ENCODE data around the gene HOXD11.

Gene HOXD11

GRCh38 chr2:176122052-176122682 lies 15.1 kb downstream of the HOXD11 start:
- Histone ChIP-seq H3K79me1 (ENCODE audit: low read depth, low read length) (no peaks in the 10 kb centered on the region), H4K91ac (ENCODE audit: low read depth, low read length, poor library complexity) (no peak overlapping the region), H3K4me2 (ENCODE audit: insufficient read depth, low read length, poor library complexity, severe bottlenecking) (peak overlapping the region; percentile 68), H3K4ac (ENCODE audit: low read length) (no peak overlapping the region), H2AFZ (ENCODE audit: low read length) (peak overlapping the region; percentile 95), H3K4me3 (ENCODE audit: low read length in 2 of 2) (peak overlapping the region; percentile 26 to 36), H2BK5ac (ENCODE audit: low read length) (no peak overlapping the region), H2BK12ac (ENCODE audit: low read length) (no peak overlapping the region), H3K27ac (replicated peaks; ENCODE audit: low read length) (no peak overlapping the region), H2BK120ac (ENCODE audit: low read depth, low read length) (no peak overlapping the region), H3K4me1 (ENCODE audit: control insufficient read depth in 2 of 2, insufficient read depth in 1 of 2, low read depth in 1 of 2, low read length in 2 of 2) (no peaks in the 10 kb centered on the region), H3K14ac (ENCODE audit: low read length) (no peak overlapping the region), H3K23ac (ENCODE audit: low read depth, low read length, poor library complexity) (no peak overlapping the region), H3K9me3 (replicated peaks in 1 of 2; ENCODE audit: control insufficient read depth in 2 of 2, insufficient read depth in 1 of 2, low read depth in 1 of 2, low read length in 2 of 2) (peaks cover 0 to 2% of the 10 kb centered on the region in 2 donors), H3K18ac (ENCODE audit: low read length) (no peak overlapping the region), H3K27me3 (ENCODE audit: control insufficient read depth in 3 of 3, insufficient read depth in 3 of 3, low read depth in 1 of 3, low read length in 3 of 3) (peaks cover 64 to 98% (median 95%) of the 10 kb centered on the region in 3 experiments), H2BK15ac (ENCODE audit: low read length) (no peak overlapping the region), H3K9ac (ENCODE audit: low read depth, low read length, poor library complexity) (no peak overlapping the region), H4K8ac (ENCODE audit: low read depth, low read length) (no peak overlapping the region), H2AK5ac (ENCODE audit: low read depth, low read length) (no peak overlapping the region), H3K36me3 (replicated peaks in 1 of 2; ENCODE audit: control insufficient read depth in 2 of 2, insufficient read depth in 2 of 2, low read length in 2 of 2) (no peaks in the 10 kb centered on the region)
- WGBS, 2 donors (ENCODE audit: extremely low coverage in 2 of 2, insufficient read length in 2 of 2, insufficient replicate concordance in 1 of 2) = no CpG with 5 or more reads among the region's 47 CpGs
- no peak for DNase-seq (ENCODE audit: low spot score)

GRCh38 chr2:176122683-176123410 lies 15.8 kb downstream of the HOXD11 start, which contains the start of gene HOXD9:
TSS of gene HOXD9 (plus strand) at chr2:176122719. CDS start at chr2:176122769, 50 bp downstream.
- Histone ChIP-seq H3K4me2 (ENCODE audit: insufficient read depth, low read length, poor library complexity, severe bottlenecking) (peak within 1 kb of the TSS; percentile 68), H4K91ac (ENCODE audit: low read depth, low read length, poor library complexity) (no peak within 1 kb of the TSS), H3K27ac (replicated peaks; ENCODE audit: low read length) (no peak within 1 kb of the TSS), H2BK12ac (ENCODE audit: low read length) (no peak within 1 kb of the TSS), H2BK5ac (ENCODE audit: low read length) (no peak within 1 kb of the TSS), H3K4me1 (ENCODE audit: control insufficient read depth in 2 of 2, insufficient read depth in 1 of 2, low read depth in 1 of 2, low read length in 2 of 2) (no peaks in the 10 kb centered on the region), H3K9me3 (replicated peaks in 1 of 2; ENCODE audit: control insufficient read depth in 2 of 2, insufficient read depth in 1 of 2, low read depth in 1 of 2, low read length in 2 of 2) (no peaks in the 10 kb centered on the region), H3K9ac (ENCODE audit: low read depth, low read length, poor library complexity) (no peak within 1 kb of the TSS), H2AK5ac (ENCODE audit: low read depth, low read length) (no peak within 1 kb of the TSS), H3K14ac (ENCODE audit: low read length) (peak within 1 kb of the TSS; percentile 66), H3K79me1 (ENCODE audit: low read depth, low read length) (no peaks in the 10 kb centered on the region), H2BK120ac (ENCODE audit: low read depth, low read length) (no peak within 1 kb of the TSS), H2AFZ (ENCODE audit: low read length) (peak within 1 kb of the TSS; percentile 95), H3K27me3 (ENCODE audit: control insufficient read depth in 3 of 3, insufficient read depth in 3 of 3, low read depth in 1 of 3, low read length in 3 of 3) (peaks cover 61 to 98% (median 92%) of the 10 kb centered on the region in 3 experiments), H4K8ac (ENCODE audit: low read depth, low read length) (peak within 1 kb of the TSS; percentile 19), H3K23ac (ENCODE audit: low read depth, low read length, poor library complexity) (peak within 1 kb of the TSS; percentile 25), H3K4ac (ENCODE audit: low read length) (no peak within 1 kb of the TSS), H3K36me3 (replicated peaks in 1 of 2; ENCODE audit: control insufficient read depth in 2 of 2, insufficient read depth in 2 of 2, low read length in 2 of 2) (no peaks in the 10 kb centered on the region), H3K18ac (ENCODE audit: low read length) (peak within 1 kb of the TSS; percentile 77), H2BK15ac (ENCODE audit: low read length) (no peak within 1 kb of the TSS), H3K4me3 (ENCODE audit: low read length in 2 of 2) (peak within 1 kb of the TSS; percentile 36 to 50)
- no peak for DNase-seq (ENCODE audit: low spot score)
- WGBS, 2 donors (ENCODE audit: extremely low coverage in 2 of 2, insufficient read length in 2 of 2, insufficient replicate concordance in 1 of 2) = no CpG with 5 or more reads among the region's 84 CpGs

- Histone ChIP-seq H2AFZ (ENCODE audit: low read length) (peak overlapping the region; percentile 95), H2AK5ac (ENCODE audit: low read depth, low read length) (no peak overlapping the region), H3K79me1 (ENCODE audit: low read depth, low read length) (no peaks in the 10 kb centered on the region), H4K91ac (ENCODE audit: low read depth, low read length, poor library complexity) (no peak overlapping the region), H3K36me3 (replicated peaks in 1 of 2; ENCODE audit: control insufficient read depth in 2 of 2, insufficient read depth in 2 of 2, low read length in 2 of 2) (no peaks in the 10 kb centered on the region), H3K4ac (ENCODE audit: low read length) (no peak overlapping the region), H3K14ac (ENCODE audit: low read length) (peak overlapping the region; percentile 66), H3K9ac (ENCODE audit: low read depth, low read length, poor library complexity) (no peak overlapping the region), H3K18ac (ENCODE audit: low read length) (peak overlapping the region; percentile 45), H3K27ac (replicated peaks; ENCODE audit: low read length) (no peak overlapping the region), H3K9me3 (replicated peaks in 1 of 2; ENCODE audit: control insufficient read depth in 2 of 2, insufficient read depth in 1 of 2, low read depth in 1 of 2, low read length in 2 of 2) (no peaks in the 10 kb centered on the region), H3K27me3 (ENCODE audit: control insufficient read depth in 3 of 3, insufficient read depth in 3 of 3, low read depth in 1 of 3, low read length in 3 of 3) (peaks cover 61 to 98% (median 92%) of the 10 kb centered on the region in 3 experiments), H2BK15ac (ENCODE audit: low read length) (no peak overlapping the region), H3K23ac (ENCODE audit: low read depth, low read length, poor library complexity) (no peak overlapping the region), H3K4me2 (ENCODE audit: insufficient read depth, low read length, poor library complexity, severe bottlenecking) (no peak overlapping the region), H4K8ac (ENCODE audit: low read depth, low read length) (no peak overlapping the region), H3K4me3 (ENCODE audit: low read length in 2 of 2) (no peak overlapping the region), H2BK120ac (ENCODE audit: low read depth, low read length) (no peak overlapping the region), H3K4me1 (ENCODE audit: control insufficient read depth in 2 of 2, insufficient read depth in 1 of 2, low read depth in 1 of 2, low read length in 2 of 2) (peaks cover 0 to 1% of the 10 kb centered on the region in 2 donors), H2BK12ac (ENCODE audit: low read length) (no peak overlapping the region), H2BK5ac (ENCODE audit: low read length) (no peak overlapping the region)
- no peak for DNase-seq (ENCODE audit: low spot score)
- no CpG with 5 or more reads among the region's 40 CpGs for WGBS, 2 donors (ENCODE audit: extremely low coverage in 2 of 2, insufficient read length in 2 of 2, insufficient replicate concordance in 1 of 2)
Observed at GRCh38 chr2:176123411-176124109, 16.5 kb downstream of the HOXD11 start.
